IMR-90 (cell line): Measurements from ENCODE around the gene DDX46. TPM values are rescaled to one million over a fixed set of nuclear protein-coding genes. Genes with fewer than 3 reads are reported as not detected.

Experiments used
- ATAC-seq: fragments of 200-7000 bp; cut with Tn5 transposase; 2 replicates; pipeline ENCODE4 v1.9.1; 2020; ENCODE audit warnings: low read depth, mild to moderate bottlenecking, moderate library complexity
- BruUV-seq: library from RNA; stranded (reverse); fragments of 400-500 nt; replicated peaks from 2 replicates; lab custom pipeline; 2021; lab: Mats Ljungman, UMichigan
- CTCF ChIA-PET: fragments of 300-600 bp; formaldehyde crosslinking; extraction: SDS; loops from one replicate; lab custom pipeline; 2021; ENCODE audit warnings: antibody characterized with exemption; lab: Yijun Ruan, JAX
- POLR2A ChIA-PET: fragments of 300-600 bp; sonication (Branson Sonifier 250); formaldehyde crosslinking; loops from one replicate; lab custom pipeline; 2022; ENCODE audit warnings: antibody characterized with exemption; ENCODE audit not compliant: unreplicated experiment; lab: Charles Lee
- DNase-seq: peaks from one replicate; pipeline ENCODE4 v3.0.0; 2013
- H2AFZ ChIP-seq: replicated peaks from 2 replicates; pipeline ENCODE3; 2013; ENCODE audit warnings: low read length, mild to moderate bottlenecking; ENCODE audit not compliant: poor library complexity
- H2AK5ac ChIP-seq: 2 replicates; pipeline ENCODE4 v1.6.1; 2013; ENCODE audit warnings: low read depth, low read length, inconsistent platforms
- H2AK9ac ChIP-seq: replicated peaks from 2 replicates; pipeline ENCODE3; 2013; ENCODE audit warnings: mild to moderate bottlenecking, low read depth, low read length, moderate library complexity; ENCODE audit not compliant: poor library complexity
- H2BK120ac ChIP-seq: 2 replicates; pipeline ENCODE4 v1.6.1; 2013; ENCODE audit warnings: low read depth, low read length, inconsistent platforms
- H2BK15ac ChIP-seq: 3 replicates; pipeline ENCODE4 v1.6.1; 2013; ENCODE audit warnings: low read depth, low read length, inconsistent platforms
- H2BK20ac ChIP-seq: 2 replicates; pipeline ENCODE4 v1.6.1; 2013; ENCODE audit warnings: low read depth, mild to moderate bottlenecking, inconsistent platforms, low read length, moderate library complexity
- H2BK5ac ChIP-seq: 2 replicates; pipeline ENCODE4 v1.6.1; 2013; ENCODE audit warnings: mild to moderate bottlenecking, low read depth, low read length, inconsistent platforms; ENCODE audit not compliant: poor library complexity, severe bottlenecking
- H3K14ac ChIP-seq: replicated peaks from 2 replicates; pipeline ENCODE4 v1.6.1; 2013; ENCODE audit warnings: low read depth, low read length, inconsistent platforms
- H3K18ac ChIP-seq: 2 replicates; pipeline ENCODE4 v1.6.1; 2013; ENCODE audit warnings: low read depth, low read length, control low read depth
- H3K23ac ChIP-seq: 2 replicates; pipeline ENCODE4 v1.6.1; 2013; ENCODE audit warnings: low read depth, low read length, inconsistent platforms
- H3K27ac ChIP-seq: 2 replicates; pipeline ENCODE4 v1.5.1; 2013; ENCODE audit warnings: mild to moderate bottlenecking, control low read depth, low read length; ENCODE audit not compliant: insufficient read depth
- H3K27me3 ChIP-seq: 2 replicates; pipeline ENCODE4 v1.6.1; 2013; ENCODE audit warnings: low read length; ENCODE audit not compliant: control insufficient read depth, insufficient read depth
- H3K36me3 ChIP-seq: 2 replicates; pipeline ENCODE4 v1.6.1; 2013; ENCODE audit warnings: low read length, mixed read lengths; ENCODE audit not compliant: control insufficient read depth, insufficient read depth
- H3K4ac ChIP-seq: 2 replicates; pipeline ENCODE4 v1.6.1; 2013; ENCODE audit warnings: low read depth, low read length, inconsistent platforms
- H3K4me1 ChIP-seq: 2 replicates; pipeline ENCODE4 v1.6.1; 2013; ENCODE audit warnings: low read length, mixed read lengths; ENCODE audit not compliant: control insufficient read depth, insufficient read depth
- H3K4me2 ChIP-seq: 2 replicates; pipeline ENCODE4 v1.6.1; 2013; ENCODE audit warnings: low read depth, mild to moderate bottlenecking, control low read depth, low read length, moderate library complexity
- H3K4me3 ChIP-seq: 2 replicates; pipeline ENCODE4 v1.5.1; 2013; ENCODE audit warnings: low read depth, mild to moderate bottlenecking, control low read depth, low read length, moderate library complexity; ENCODE audit not compliant: insufficient read depth
- H3K56ac ChIP-seq: 2 replicates; pipeline ENCODE4 v1.6.1; 2013; ENCODE audit warnings: low read length, inconsistent platforms; ENCODE audit not compliant: insufficient read depth; ENCODE audit errors: extremely low read depth
- H3K79me1 ChIP-seq, 2 experiments: 2 replicates each; pipeline ENCODE4 v1.6.1; 2013; ENCODE audit warnings: low read length in 2 of 2, inconsistent platforms in 1 of 2, low read depth in 1 of 2
- H3K9ac ChIP-seq: 2 replicates; pipeline ENCODE4 v1.6.1; 2013; ENCODE audit warnings: low read depth, low read length, control low read depth
- H3K9me1 ChIP-seq: 2 replicates; pipeline ENCODE4 v1.6.1; 2013; ENCODE audit warnings: low read length, inconsistent platforms; ENCODE audit not compliant: insufficient read depth
- H3K9me3 ChIP-seq: 2 replicates; pipeline ENCODE4 v1.6.1; 2013; ENCODE audit warnings: low read length; ENCODE audit not compliant: control insufficient read depth, insufficient read depth
- H4K20me1 ChIP-seq: 2 replicates; pipeline ENCODE4 v1.6.1; 2013; ENCODE audit warnings: low read length, inconsistent platforms; ENCODE audit not compliant: insufficient read depth
- H4K5ac ChIP-seq: 2 replicates; pipeline ENCODE4 v1.6.1; 2013; ENCODE audit warnings: mild to moderate bottlenecking, low read depth, low read length, control low read depth
- H4K8ac ChIP-seq, 2 experiments: 2 replicates each; pipeline ENCODE4 v1.6.1; 2013; ENCODE audit warnings: low read depth in 2 of 2, low read length in 2 of 2, control low read depth in 1 of 2, inconsistent platforms in 1 of 2
- H4K91ac ChIP-seq: 2 replicates; pipeline ENCODE4 v1.6.1; 2013; ENCODE audit warnings: low read depth, low read length, inconsistent platforms; ENCODE audit not compliant: insufficient read depth
- CEBPB ChIP-seq: IDR thresholded peaks from 2 replicates; pipeline ENCODE4 v1.6.1; 2012; ENCODE audit warnings: low read depth, low read length, improper control_type of control experiment
- MAZ ChIP-seq: IDR thresholded peaks from 2 replicates; pipeline ENCODE4 v1.6.1; 2012; ENCODE audit warnings: low read depth, mild to moderate bottlenecking, low read length, improper control_type of control experiment, moderate library complexity, borderline replicate concordance
- WGBS, 2 experiments: methylation state at CpG; one replicate each; pipeline versions ENCODE4 v1.1.5 to v1.1.7; 2013; ENCODE audit warnings: missing lambda C conversion rate in 2 of 2; ENCODE audit not compliant: insufficient read length in 1 of 2; ENCODE audit errors: extremely low coverage in 2 of 2; 5-methylcytosine and 5-hydroxymethylcytosine counted together
- dilution Hi-C: fragments of 300-500 bp; cut with HindIII; formaldehyde crosslinking; loops from one replicate; pipeline ENCODE4 v1.14.3; 2018; ENCODE audit warnings: low sequenced_read_pairs; ENCODE audit not compliant: unreplicated experiment
- in situ Hi-C: fragments of 300-500 bp; cut with MboI; formaldehyde crosslinking; loops from 3 replicates; pipeline ENCODE4 v1.14.3; 2019; ENCODE audit warnings: low sequenced_read_pairs, inconsistent platforms, mixed read lengths
- intact Hi-C: fragments of 100-400 bp; cut with micrococcal nuclease; formaldehyde crosslinking; loops from 2 replicates; pipeline ENCODE4 v1.10.0; 2022
- polyA plus RNA-seq, 3 experiments: library from polyadenylated mRNA; depleted of rRNA; stranded (reverse); fragments of >200 nt; gene quantifications; 2 replicates each; pipeline ENCODE4 v1.2.3, GENCODE V29; 2012; ENCODE audit warnings: low replicate concordance in 1 of 3
- total RNA-seq: library from RNA; depleted of rRNA; stranded (reverse); fragments of >200 nt; gene quantifications from 2 replicates; pipeline ENCODE4 v1.2.3, GENCODE V29; 2012

The DDX46 gene
- total and polyA plus RNA-seq, 2 of the 4 experiments (the other 2 are of a cell fraction), result 22.5 to 26.0 TPM

GRCh38 chr5:134835623-134836022 is 77.0 kb downstream of the DDX46 start:
- Histone ChIP-seq H4K5ac (no peak overlapping the region), H4K8ac (no peak overlapping the region), H3K36me3 (peaks cover 14% of the 10 kb centered on the region), H2BK5ac (peak overlapping the region; percentile 92), H2BK20ac (no peak overlapping the region), H4K91ac (peak overlapping the region; percentile 61; the same call in 1 of the 2 replicates), H2BK15ac (peak overlapping the region; percentile 79; the same call in 1 of the 3 replicates), H2AK5ac (peak overlapping the region; percentile 78; the same call in 1 of the 2 replicates), H3K9me1 (peaks cover 16% of the 10 kb centered on the region; the same call in 1 of the 2 replicates), H3K4me1 (peaks cover 11% of the 10 kb centered on the region), H3K4ac (no peak overlapping the region), H3K9me3 (no peaks in the 10 kb centered on the region), H2AK9ac (no peak overlapping the region), H3K79me1 (peaks cover 9 to 34% of the 10 kb centered on the region in 2 experiments), H2BK120ac (no peak overlapping the region), H2AFZ (no peak overlapping the region), H3K27me3 (no peaks in the 10 kb centered on the region), H3K56ac (no peak overlapping the region), H3K18ac (no peak overlapping the region), H3K4me3 (no peak overlapping the region), H3K23ac (no peak overlapping the region), H3K9ac (no peak overlapping the region), H4K20me1 (no peaks in the 10 kb centered on the region), H3K14ac (no peak overlapping the region), H3K27ac (peak overlapping the region; percentile 98; the same call in 1 of the 2 replicates), H3K4me2 (no peak overlapping the region)
- dilution Hi-C loops, result no loop called here
- in situ Hi-C loops, result no loop called here
- TF ChIP-seq MAZ, result no peak
- TF ChIP-seq CEBPB, result no peak
- ATAC-seq (no peak), DNase-seq (no peak)
- ChIA-PET POLR2A (no interaction called here), CTCF (no interaction called here)
- no TSS peak for BruUV-seq
- intact Hi-C loops, result no loop called here
- no CpG with 5 or more reads among the region's 2 CpGs for WGBS, 2 experiments
